ENCODE data around the gene NIPAL3.

DNA sequence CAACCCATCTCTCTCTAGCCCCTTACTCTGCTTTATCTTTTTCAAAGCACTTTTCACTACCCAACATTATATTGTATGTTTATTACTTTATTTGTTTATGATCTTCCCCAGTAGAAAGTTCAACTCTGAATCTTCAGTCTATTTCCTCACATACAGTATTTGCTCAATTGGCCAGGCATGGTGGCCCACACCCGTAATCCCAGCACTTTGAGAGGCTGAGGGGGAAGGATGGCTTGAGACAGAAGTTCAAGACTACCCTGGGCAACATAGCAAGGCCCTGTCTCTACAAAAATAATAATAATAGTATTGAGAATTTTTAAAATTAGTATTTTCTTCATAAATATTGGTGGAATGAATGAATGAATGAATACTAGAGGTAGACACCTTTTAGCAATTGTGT is 3.2 kb upstream of the NIPAL3 start:
- TF ChIP-seq, protein P1, sequence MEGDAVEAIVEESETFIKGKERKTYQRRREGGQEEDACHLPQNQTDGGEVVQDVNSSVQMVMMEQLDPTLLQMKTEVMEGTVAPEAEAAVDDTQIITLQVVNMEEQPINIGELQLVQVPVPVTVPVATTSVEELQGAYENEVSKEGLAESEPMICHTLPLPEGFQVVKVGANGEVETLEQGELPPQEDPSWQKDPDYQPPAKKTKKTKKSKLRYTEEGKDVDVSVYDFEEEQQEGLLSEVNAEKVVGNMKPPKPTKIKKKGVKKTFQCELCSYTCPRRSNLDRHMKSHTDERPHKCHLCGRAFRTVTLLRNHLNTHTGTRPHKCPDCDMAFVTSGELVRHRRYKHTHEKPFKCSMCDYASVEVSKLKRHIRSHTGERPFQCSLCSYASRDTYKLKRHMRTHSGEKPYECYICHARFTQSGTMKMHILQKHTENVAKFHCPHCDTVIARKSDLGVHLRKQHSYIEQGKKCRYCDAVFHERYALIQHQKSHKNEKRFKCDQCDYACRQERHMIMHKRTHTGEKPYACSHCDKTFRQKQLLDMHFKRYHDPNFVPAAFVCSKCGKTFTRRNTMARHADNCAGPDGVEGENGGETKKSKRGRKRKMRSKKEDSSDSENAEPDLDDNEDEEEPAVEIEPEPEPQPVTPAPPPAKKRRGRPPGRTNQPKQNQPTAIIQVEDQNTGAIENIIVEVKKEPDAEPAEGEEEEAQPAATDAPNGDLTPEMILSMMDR (IDR thresholded peaks at IDR 0.05): no peak
- no peak for TF ChIP-seq POLR2A (IDR thresholded peaks at IDR 0.05)

All from testis (tissue), 2 donors.